Activated CD4-positive, alpha-beta T cell treated with anti-CD3 and anti-CD28 coated beads, Interleukin-2, Interleukin-4, amounts not matched to agents 100 ng/mL and 50 ng/mL, durations not matched to agents 16 hours and 8 hours (primary cell): Measurements from ENCODE around the gene DOK1.

Source experiments
- DNase-seq: peaks from one replicate; pipeline ENCODE4 v3.0.0-alpha.2; 2020; ENCODE audit warnings: low spot score

DOK1 gene

DNA sequence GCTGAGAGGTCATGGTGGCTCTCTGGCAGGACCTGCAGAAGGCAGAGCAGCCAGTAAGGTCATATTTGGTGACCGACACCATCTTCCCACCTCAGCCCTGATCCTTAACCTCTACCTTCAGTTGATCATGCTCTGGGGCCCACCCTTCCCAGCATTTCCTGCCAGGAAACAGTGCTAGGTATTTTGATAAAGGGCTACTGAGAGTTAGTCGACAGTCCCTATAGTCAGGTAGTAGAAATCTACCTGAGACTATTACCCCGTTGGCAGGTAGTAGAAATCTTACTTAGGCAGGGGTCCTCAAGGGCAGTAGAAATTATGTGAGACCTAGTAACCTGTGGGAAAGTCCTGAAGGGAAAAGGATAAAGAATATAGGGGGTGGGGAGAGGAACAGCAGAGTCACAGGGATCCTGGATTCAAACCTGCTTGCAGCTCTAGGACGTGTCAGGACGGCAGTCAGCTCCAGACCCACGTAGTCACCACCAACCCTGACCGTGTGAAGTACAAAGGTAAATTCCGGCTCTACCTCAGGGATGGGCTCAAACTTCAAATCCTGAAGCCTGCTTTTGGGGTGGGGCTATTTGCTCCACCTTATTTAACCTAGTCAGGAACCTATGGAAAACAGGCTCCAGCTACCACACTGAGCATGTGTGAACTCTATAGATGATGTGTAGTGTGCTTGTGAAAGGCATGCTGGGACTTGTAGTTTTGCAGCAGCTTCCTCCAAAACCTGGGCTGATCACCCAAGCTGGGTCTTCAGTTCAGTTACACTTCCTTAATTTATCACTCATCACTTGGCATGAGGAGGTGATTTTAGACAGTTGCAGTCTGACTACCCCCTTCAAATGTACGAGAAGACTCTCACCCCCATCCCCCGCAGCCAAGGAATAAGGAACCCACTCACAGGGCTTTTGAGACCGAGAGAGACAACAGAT lies 28.5 kb upstream of the DOK1 start, which contains the start of gene DQX1:
Gene DQX1, minus strand, starts transcription at position 515 of the 932 bp plus-strand sequence. Its CDS starts 502 bp downstream, at position 13.
- DNase-seq, result peak; percentile 52

DNA sequence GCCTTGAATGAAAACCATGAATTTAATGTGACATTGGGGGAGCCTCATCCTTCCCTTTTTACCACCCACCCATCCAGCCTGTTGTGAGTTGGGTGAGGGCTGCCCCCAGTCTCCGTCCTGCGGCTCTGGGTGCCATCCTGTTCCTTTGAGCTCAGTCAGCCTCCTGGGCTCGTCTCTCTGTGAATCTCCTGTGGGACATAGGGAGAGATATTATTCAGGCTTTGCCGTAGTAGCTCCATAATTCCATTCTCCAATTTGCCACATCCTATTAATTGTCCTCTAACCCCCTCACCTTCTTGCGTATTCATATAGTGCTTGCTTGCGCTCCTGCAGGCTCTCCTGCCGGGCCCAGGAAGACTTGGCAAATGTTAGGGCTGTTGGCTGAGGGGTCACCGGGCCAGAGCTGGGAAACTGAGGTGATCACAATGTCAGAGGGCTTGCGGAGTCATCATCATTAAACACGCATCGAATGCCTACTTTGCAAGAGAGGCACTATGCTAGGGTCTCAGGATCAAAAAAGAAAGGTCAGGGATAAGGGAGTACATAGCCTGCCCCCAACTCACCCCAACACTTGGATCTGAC lies 27.8 kb upstream of the DOK1 start:
- DNase-seq, result no peak

DNA sequence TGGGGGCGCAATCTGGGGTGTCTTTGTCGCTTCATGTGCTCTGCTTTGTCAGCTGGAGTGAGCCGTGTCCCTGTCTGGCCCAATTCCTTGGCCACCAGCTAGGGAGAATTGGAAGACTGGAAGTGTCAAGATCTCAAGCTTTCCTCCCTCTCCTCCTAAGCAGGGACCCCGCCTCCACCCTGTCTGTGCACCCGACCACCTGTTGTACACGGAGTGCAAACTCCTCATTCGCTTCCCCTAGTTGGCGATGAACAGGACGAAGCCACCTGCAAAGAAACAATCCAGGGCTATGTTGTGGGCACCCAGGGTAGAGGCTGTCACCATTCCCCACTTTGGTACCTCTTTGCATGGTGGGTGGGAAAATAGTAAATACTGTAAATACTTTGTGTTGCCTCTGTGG lies 26.8 kb upstream of the DOK1 start:
- no peak for DNase-seq

DNA sequence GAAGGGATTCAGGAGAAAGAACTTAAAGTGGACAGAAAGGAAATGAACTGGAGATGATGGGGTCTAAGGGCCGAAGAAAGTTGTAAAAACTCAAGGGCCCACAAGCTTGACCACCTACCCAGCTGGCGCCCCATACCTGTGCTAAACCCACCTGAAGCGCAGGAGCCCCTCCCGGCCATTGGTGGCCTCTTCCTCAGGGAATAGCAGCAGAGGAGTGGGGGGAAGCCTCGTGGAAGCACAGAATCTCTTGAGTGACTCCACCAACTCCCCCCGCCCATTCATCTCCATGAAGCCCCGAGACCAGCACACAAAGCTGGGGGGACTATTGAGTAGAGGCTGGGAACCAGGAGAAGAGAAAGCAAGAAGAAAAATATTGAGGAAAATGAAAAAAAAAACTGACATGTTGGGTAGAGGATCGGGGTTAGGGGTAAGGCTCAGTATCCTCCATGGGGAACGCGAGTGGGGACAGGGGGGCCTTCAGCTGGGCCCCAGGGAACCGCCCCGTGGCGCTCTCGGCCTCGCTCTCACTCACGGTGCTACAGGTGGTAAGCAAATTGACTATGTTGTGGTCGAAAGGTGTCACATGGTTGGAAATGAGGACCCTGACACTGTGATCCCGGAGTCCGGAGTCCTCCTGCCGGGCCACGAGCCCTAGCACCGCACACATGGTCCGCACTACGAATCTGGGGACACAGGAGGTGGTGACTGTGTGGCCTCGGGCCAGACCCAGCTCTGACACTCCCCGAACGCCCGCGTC lies 25.7 kb upstream of the DOK1 start:
- DNase-seq, result no peak

DNA sequence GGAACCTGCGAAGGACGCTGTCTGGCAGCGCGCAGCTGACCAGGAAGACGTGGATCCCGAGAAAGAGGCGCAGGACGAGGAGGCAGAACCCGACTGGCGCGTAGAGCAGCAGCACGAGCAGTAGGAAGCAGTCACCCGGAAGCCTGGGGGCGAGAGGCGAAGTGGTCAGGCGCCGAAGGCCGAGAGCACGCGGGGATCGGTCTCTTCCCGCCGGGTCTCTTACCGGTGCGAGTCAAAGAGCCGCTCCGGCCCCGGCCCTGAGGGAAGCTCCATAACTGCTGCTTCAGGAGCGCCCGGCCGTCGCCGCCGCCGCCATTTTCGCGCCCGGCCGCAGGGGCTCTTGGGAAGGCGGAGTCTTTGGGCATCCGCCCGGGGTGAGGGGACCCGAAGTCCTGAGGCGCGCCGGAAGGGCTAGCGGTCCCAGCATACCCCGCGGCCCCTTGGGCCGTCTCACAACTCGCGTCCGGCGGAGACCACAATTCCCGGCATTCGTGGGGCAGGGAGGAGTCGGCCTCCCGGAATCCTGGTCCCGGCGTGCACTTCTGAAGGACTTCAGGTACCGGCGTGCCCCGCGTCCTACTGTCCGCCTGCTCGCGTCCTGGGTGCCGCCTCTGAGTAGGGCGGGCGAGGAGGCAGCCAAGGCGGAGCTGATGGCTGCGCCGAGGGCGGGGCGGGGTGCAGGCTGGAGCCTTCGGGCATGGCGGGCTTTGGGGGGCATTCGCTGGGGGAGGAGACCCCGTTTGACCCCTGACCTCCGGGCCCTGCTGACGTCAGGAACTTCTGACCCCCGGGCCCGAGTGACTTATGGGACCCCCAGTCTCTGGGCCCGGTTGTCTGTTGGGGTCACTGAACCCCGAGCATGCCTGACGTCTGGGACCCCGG lies 24.9 kb upstream of the DOK1 start, which contains the start of the genes AUP1 and HTRA2:
Gene AUP1, minus strand, starts transcription at position 350 of the 882 bp plus-strand sequence. Its CDS starts 77 bp downstream, at position 273.
Gene HTRA2, plus strand, starts transcription at position 577 of the 882 bp plus-strand sequence. Its CDS starts 74 bp downstream, at position 651.
- peak; percentile 98 for DNase-seq

DNA sequence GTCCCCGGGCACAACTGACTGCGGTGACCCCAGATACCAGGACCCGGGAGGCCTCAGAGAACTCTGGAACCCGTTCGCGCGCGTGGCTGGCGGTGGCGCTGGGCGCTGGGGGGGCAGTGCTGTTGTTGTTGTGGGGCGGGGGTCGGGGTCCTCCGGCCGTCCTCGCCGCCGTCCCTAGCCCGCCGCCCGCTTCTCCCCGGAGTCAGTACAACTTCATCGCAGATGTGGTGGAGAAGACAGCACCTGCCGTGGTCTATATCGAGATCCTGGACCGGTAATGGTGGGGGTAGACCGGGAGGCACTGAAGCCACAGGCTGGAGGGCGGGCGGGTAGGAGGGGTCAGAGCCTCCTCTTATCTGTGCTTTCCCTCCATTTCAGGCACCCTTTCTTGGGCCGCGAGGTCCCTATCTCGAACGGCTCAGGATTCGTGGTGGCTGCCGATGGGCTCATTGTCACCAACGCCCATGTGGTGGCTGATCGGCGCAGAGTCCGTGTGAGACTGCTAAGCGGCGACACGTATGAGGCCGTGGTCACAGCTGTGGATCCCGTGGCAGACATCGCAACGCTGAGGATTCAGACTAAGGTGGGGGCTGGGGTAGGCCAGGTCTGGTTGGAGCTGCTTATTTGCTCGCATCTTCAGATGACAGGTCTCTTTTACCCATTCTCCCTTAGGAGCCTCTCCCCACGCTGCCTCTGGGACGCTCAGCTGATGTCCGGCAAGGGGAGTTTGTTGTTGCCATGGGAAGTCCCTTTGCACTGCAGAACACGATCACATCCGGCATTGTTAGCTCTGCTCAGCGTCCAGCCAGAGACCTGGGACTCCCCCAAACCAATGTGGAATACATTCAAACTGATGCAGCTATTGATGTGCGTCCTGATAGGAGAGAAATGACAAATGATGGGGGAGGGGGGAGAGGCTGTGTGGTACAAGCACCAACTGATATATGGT lies 24.0 kb upstream of the DOK1 start:
- DNase-seq, result peak; percentile 75

DNA sequence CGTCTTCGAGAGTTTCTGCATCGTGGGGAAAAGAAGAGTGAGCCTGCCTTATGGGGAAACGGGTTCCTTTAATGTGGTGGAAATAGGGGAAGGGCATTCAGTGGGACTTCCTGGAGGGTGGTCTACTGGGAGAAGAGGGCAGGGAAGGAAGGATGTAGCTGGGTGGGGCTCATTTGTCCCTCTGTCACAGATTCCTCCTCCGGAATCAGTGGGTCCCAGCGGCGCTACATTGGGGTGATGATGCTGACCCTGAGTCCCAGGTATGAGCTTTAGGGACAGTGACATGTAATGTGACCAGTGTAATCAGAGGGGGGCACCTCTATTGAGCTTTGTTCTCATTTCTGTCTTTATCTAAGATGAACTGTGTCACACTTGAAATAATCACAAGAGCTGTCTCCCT lies 22.9 kb upstream of the DOK1 start:
- DNase-seq, result no peak

DNA sequence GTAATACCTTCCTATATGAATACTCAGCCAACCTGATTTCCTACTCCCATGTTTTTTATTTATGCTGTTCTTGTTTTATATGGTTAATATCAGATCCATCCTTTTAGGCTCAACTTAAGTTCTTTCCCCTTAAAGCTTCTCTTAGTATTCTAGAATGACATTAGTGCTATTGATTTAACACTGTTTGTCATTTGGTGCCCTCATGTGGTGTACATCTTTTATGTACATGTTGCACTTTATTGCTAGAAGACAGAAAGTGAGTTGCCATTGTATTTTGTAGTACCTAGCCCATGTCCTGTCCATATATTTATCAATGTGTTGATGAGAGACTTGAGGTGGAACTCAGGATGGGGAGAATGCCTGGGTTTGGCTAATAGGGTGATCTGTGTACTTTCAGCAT lies 22.3 kb upstream of the DOK1 start:
- DNase-seq, result peak; percentile 38

DNA sequence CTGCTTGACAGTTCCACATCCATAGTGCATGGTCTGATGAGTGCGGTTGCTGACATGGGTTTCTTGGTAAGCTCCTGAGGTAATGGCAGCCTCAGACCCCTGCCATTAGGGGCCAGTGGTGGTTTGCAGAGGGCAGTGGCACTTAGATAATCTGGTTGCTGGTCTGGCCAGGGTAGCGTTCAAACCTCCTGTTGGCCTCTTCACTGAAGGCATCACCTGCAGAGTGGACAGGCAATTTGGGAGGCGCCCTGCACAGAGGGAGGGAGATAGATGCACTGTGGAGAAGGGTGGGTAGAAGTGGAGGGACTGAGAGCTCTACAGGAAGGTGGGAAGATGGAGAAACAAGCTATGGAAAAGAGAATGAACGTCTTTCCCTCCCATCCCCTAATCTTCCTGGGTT lies 21.1 kb upstream of the DOK1 start:
- no peak for DNase-seq

DNA sequence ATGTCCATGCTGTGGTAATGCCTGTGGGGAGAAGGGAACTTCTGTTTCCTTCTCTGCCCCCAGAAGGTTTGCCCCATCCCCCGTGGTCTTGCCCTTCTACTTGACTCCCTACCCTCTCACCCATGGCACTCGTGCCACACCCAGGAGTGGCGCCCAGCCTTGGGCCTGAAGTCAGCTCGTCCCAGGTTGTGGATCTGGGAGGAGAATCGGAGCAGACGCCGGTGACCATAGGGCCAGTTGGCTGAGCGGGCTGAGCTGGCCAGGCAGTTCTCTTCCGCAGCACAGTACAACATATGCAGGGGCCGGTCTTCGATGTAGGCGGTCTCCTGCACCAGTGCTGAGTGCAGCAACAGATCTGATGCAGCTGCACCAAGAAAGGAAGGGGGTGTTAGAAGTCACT lies 20.1 kb upstream of the DOK1 start:
- DNase-seq, result no peak

DNA sequence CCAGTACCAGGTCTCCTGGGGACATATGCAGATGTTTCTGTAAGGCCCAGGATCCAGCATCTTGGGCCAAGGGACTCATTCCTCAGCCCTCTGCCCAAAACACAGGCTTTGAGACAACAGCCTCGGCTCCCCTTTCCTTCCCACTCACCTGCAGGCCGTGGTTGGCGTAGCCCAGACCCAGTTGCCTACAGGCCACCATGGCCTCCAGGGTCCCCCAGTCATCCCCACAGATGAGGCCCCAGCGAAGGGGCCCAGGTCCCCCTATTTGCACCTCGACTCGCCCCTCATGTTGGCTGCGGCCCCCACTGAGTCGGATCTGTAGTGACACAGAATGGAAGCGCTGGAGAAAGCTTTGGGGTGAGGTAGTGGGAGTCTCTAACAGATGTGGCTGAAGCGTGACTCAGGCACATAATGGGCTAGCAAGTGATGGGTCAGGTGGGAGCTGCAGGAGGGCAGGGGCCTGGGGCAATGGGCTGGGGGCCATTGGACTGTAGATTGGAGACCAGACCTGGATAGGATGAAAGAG lies 19.0 kb upstream of the DOK1 start:
- DNase-seq, result no peak

DNA sequence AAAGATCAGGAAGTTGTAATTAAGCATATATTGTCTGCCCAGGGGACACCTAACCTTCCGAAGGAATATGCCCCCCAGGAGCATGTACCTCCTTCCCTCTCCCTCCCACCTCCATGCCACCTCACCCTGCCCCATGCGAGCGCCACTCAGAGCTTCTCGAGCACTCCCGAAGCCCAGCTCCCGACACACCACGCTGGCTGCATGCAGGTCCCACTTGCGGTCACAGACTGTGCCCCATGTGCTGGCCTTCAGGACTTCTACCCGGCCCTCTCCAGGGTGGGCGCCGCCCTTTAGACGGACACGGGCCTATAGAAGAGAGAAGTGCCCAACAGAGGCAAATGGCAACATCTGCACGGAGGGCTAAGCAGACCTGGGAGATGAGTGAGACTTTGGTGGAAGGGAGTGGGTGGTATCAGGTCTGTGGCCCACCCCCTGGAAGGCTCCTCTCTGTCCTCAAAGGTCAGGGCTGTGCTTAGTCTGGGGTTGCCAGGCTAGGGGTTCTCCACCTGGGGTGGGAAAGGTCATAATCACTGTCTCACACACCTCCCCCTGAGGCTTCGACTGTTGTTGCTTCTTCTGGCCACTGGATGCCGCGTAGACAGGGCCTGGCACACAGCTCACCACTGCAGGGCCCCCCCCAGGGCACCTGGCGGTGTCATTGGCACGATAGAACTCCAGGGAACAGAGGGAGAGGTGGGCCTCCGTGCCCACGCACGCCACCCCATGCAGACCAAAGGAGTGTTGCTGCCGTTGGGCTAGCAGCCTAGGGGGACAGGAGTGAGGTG lies 18.2 kb upstream of the DOK1 start:
- no peak for DNase-seq

DNA sequence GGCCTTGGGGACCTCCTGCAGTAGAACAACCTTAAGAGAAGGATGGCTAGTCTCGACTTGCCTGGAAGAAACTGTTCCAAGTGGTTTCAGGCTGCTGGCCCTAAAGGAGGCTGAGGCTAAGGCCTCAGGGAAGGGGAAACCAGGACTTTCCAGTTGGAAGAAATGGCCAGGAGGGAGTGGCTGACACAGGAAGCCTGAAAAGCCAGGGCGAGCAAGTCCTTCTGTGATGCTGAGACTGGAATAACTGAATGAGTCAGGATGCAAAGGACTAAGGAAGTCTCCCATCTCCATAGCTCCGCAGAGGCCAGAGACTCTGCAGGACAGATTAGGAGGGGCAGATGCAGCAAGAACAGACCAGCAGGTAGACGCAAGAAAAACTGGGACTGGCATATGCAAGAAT lies 17.4 kb upstream of the DOK1 start:
- no peak for DNase-seq

DNA sequence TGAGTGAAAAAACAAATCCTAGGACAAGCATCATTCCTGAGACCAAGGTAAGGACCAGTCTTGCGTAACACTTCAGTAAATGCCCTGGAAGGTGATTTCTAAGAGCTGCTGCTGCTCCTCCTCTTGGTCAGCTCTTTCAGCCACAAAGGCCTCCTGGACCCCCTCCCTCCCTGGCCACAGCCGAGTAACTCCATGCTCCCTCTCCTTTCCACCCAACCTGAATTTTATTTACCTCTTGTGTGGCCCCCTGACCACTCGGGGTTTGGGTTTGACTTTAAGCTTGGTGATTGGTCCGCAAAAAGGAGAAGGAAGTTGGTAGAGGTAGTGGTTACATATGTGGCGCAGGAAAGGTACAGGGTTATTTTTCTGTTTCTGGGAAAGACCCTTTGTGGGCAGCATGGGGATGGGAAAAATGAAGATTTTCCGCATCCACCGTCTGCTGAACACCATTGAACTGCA lies 15.6 kb upstream of the DOK1 start:
- DNase-seq, result no peak

DNA sequence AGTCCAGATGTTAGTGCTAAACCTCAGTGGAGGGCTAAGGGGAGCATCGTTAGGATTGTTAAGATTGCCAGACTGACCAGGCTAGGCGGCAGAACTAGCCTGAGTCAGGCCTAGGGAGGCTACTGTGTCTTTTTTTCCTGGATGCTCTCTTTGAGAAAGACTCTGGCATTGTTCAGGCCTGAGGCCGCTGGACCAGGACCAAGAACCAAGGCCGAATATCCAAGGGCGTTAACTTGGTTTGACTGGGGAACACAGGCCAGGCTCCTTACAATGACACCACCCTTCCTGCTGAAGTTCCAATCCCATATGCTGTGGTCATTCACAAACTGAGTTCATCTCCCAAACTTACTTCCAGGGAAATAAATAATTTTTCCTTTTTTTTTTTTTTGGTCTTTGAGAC lies 14.2 kb upstream of the DOK1 start:
- DNase-seq, result no peak

DNA sequence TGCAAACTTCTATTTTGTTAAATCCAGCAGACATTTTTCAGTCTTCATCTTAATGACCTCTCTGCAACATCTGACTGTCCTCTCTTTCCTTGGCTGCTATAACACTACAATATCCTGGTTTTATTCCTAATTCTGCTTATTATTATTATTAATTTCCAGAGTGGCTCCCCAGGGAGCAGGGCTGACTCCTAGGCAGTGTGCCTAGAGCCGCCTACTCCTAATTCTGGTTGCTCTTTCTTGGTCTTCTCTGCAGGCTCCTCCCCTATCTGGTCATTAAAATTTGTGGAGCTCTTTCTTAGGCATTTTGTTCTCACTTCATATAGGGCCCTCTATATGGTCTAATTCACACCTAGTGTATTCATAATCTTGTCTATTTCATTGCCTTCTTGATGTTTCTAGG lies 11.5 kb upstream of the DOK1 start:
- no peak for DNase-seq

DNA sequence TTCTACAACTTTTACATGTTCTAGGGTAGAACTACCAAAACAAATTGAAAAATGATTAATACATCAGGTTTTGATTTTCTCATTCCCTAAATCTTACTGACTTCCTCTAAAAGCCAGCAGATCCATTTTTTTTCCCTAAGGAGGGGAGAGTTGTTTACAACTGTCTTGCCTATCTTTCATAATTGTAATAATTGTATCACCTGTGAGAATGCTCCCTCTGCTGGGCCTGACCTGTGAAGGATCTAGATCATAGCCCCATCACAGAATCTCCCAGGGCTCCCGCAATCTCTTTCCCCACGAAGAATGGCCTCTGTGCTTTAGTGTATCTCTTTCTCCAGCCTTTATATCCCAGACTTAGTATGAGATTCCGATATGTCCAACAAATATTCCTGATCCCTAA lies 9.9 kb upstream of the DOK1 start:
- no peak for DNase-seq

DNA sequence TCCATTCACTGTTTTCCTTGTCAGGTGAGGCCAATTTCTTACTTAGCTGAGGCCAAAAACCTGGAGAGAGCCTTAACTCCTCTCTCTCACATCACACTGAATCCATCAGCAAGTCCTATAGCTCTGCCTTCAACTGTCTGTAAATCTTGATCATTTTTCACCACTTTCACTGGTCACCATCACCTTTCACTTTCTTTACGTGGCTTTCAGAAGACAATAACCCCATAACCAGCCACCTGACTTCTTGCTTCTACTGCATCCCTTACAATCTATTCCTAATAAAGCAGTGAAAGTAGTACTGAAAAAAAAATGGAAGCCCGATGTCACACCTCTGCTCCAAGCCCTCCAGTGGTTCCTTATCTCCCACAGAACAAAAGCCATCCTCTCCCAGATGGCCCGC lies 8.5 kb upstream of the DOK1 start:
- no peak for DNase-seq

DNA sequence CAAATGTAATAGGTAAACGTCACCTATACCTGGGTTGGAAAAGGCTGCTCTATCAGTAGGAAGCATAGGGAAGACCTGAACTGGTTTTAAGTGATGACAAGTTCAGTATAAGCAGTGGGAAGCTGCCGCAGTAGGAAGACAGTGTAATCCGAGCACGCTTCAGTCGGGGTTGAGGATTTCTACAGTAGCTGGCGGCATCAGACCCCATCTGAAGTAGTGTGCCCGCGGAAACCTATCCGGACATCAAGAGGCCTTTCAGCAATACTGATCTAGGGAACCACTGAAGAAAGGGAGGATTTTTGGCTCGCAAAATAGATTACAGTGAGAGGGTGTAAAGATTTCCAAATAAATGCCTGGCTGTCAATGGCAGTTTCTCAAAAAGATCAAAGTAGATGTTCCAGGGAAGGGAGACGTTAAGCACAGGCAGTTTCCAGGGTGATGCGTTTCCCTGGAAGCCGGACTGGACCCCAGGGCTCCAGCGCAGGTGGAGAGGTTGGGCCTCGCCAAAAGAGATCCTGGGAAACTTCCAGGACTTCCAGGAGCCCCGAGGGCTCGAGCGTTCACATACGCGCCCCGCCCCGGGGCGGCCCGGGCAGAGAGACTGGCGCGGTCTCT lies 6.1 kb upstream of the DOK1 start:
- DNase-seq, result no peak
